NK-92 treated with Interleukin-12 subunit alpha and Interleukin-12 subunit beta, amount 100 ng/mL, for 24 hours (cell line): ENCODE data around the gene CTIF.
A peak's percentile ranks its signal among the peaks of the same experiment; 100 is the strongest.

Experiments used
- DNase-seq: peaks from one replicate; lab custom pipeline; 2025; lab: John Stamatoyannopoulos, UW

The CTIF gene

GRCh38 chr18:48819781-48820482 is 281.1 kb downstream of the CTIF start:
- no peak for DNase-seq

GRCh38 chr18:48820483-48821250 is 281.8 kb downstream of the CTIF start:
- no peak for DNase-seq

GRCh38 chr18:48821251-48821590 is 282.4 kb downstream of the CTIF start:
- DNase-seq, result no peak

- DNase-seq, result no peak
Measured at GRCh38 chr18:48821845-48822244, 283.0 kb downstream of the CTIF start.

GRCh38 chr18:48824231-48824970 is 285.6 kb downstream of the CTIF start:
- no peak for DNase-seq

GRCh38 chr18:48825101-48825745 is 286.4 kb downstream of the CTIF start:
- DNase-seq, result no peak

- DNase-seq, result no peak
Measured at GRCh38 chr18:48826271-48826670, 287.4 kb downstream of the CTIF start.

- no peak for DNase-seq
Measured at GRCh38 chr18:48826806-48827205, 288.0 kb downstream of the CTIF start.

- DNase-seq, result no peak
Measured at GRCh38 chr18:48827291-48828193, 288.7 kb downstream of the CTIF start.

GRCh38 chr18:48828194-48828545 is 289.3 kb downstream of the CTIF start:
- no peak for DNase-seq

GRCh38 chr18:48828691-48829442 is 290.0 kb downstream of the CTIF start:
- DNase-seq, result no peak

- no peak for DNase-seq
Measured at GRCh38 chr18:48829443-48830149, 290.8 kb downstream of the CTIF start.

GRCh38 chr18:48831113-48831759 is 292.4 kb downstream of the CTIF start:
- DNase-seq, result no peak

- no peak for DNase-seq
Measured at GRCh38 chr18:48831802-48832201, 293.0 kb downstream of the CTIF start.

GRCh38 chr18:48832938-48833700 is 294.3 kb downstream of the CTIF start:
- no peak for DNase-seq

- DNase-seq, result peak; percentile 71
Measured at GRCh38 chr18:48833701-48834412, 295.0 kb downstream of the CTIF start.

GRCh38 chr18:48834413-48835031 is 295.7 kb downstream of the CTIF start:
- peak; percentile 88 for DNase-seq

GRCh38 chr18:48835119-48835518 is 296.3 kb downstream of the CTIF start:
- peak; percentile 47 for DNase-seq
